T-cell (primary cell): ENCODE measurements around the gene SLC24A4. TPM values are rescaled to one million over a fixed set of nuclear protein-coding genes. Genes with fewer than 3 reads are reported as not detected.

Experiments used
- ATAC-seq, 4 experiments: fragments of 200-7000 bp in 3 of 4; fragments of 150-1000 bp in 1 of 4; cut with Tn5 transposase; replicated peaks in 1 of 4; 1 replicate in 3 of 4; 2 replicates in 1 of 4; pipeline ENCODE4 v1.10.0; 2021; ENCODE audit warnings: moderate library complexity in 3 of 4, mild to moderate bottlenecking in 2 of 4, moderate number of reproducible peaks in 1 of 4
- CTCF ChIA-PET, 2 donors: fragments of 300-600 bp; sonication (Branson Sonifier 250); formaldehyde crosslinking; loops; one replicate each; lab custom pipeline; 2022; ENCODE audit warnings: antibody characterized with exemption in 2 of 2; lab: Charles Lee
- POLR2A ChIA-PET, 2 donors: fragments of 300-600 bp; sonication (Branson Sonifier 250); formaldehyde crosslinking; loops; one replicate each; lab custom pipeline; 2022; ENCODE audit warnings: antibody characterized with exemption in 2 of 2; lab: Charles Lee
- DNase-seq, 35 experiments: peaks; one replicate each; pipeline versions ENCODE4 v3.0.0 to v3.0.0-alpha.2; 2013 to 2023
- H3K27ac ChIP-seq: one replicate; pipeline ENCODE4 v1.5.1; 2013; ENCODE audit warnings: low read length
- H3K27me3 ChIP-seq, 2 experiments: replicated peaks in 1 of 2; 1 replicate in 1 of 2; 2 replicates in 1 of 2; pipeline versions ENCODE4 v1.6.1 to v1.7.0; 2013; ENCODE audit warnings: low read length in 1 of 2, mixed read lengths in 1 of 2; ENCODE audit not compliant: control insufficient read depth in 2 of 2, insufficient read depth in 2 of 2; ENCODE audit errors: extremely low read depth in 1 of 2
- H3K36me3 ChIP-seq, 2 donors: 1 replicate in 1 of 2; 2 replicates in 1 of 2; pipeline versions ENCODE4 v1.6.1 to v1.7.0; 2013; ENCODE audit warnings: low read length in 1 of 2; ENCODE audit not compliant: control insufficient read depth in 2 of 2, insufficient read depth in 1 of 2; ENCODE audit errors: extremely low read depth in 1 of 2
- H3K4me1 ChIP-seq, 2 experiments: 1 replicate in 1 of 2; 2 replicates in 1 of 2; pipeline versions ENCODE4 v1.6.1 to v1.7.0; 2013; ENCODE audit warnings: low read length in 2 of 2, mixed read lengths in 1 of 2; ENCODE audit not compliant: insufficient read depth in 2 of 2, control insufficient read depth in 1 of 2; ENCODE audit errors: extremely low read depth in 1 of 2
- H3K4me3 ChIP-seq, 2 donors: 1 replicate in 1 of 2; 2 replicates in 1 of 2; pipeline versions ENCODE4 v1.5.1 to v1.7.0; 2013; ENCODE audit warnings: mild to moderate bottlenecking in 2 of 2, low read length in 1 of 2, moderate library complexity in 1 of 2; ENCODE audit not compliant: control insufficient read depth in 1 of 2; ENCODE audit errors: extremely low read depth in 1 of 2
- H3K9me3 ChIP-seq: 2 replicates; pipeline ENCODE4 v1.7.0; 2013
- H3K27ac Mint-ChIP-seq, 2 donors: one replicate each; pipeline ENCODE4 v1.8.0; 2020 to 2021; ENCODE audit warnings: mild to moderate bottlenecking in 2 of 2, mixed read lengths in 2 of 2
- H3K27me3 Mint-ChIP-seq, 2 donors: one replicate each; pipeline ENCODE4 v1.8.0; 2021 to 2022; ENCODE audit warnings: mixed read lengths in 2 of 2
- H3K36me3 Mint-ChIP-seq: one replicate; pipeline ENCODE4 v1.8.0; 2021; ENCODE audit warnings: mixed read lengths
- H3K4me1 Mint-ChIP-seq, 3 donors: one replicate each; pipeline ENCODE4 v1.8.0; 2020 to 2022; ENCODE audit warnings: mixed read lengths in 3 of 3, mild to moderate bottlenecking in 1 of 3
- H3K4me3 Mint-ChIP-seq, 3 donors: one replicate each; pipeline ENCODE4 v1.8.0; 2020 to 2022; ENCODE audit warnings: mild to moderate bottlenecking in 3 of 3, mixed read lengths in 3 of 3, moderate library complexity in 3 of 3
- H3K9me3 Mint-ChIP-seq, 3 donors: one replicate each; pipeline ENCODE4 v1.8.0; 2020 to 2022; ENCODE audit warnings: mixed read lengths in 3 of 3
- WGBS: methylation state at CpG from one replicate; pipeline ENCODE4 v1.1.5; 2013; ENCODE audit warnings: missing lambda C conversion rate; ENCODE audit not compliant: insufficient coverage; 5-methylcytosine and 5-hydroxymethylcytosine counted together
- total RNA-seq, 35 experiments: library from RNA in 6 of 35; stranded (reverse) in 6 of 35; fragments of 120-200 nt in 1 of 35; gene quantifications; one replicate each; pipeline versions ENCODE4 v1.2.1 to v1.2.4 and lab custom pipeline; 2013 to 2026

Gene SLC24A4
- total RNA-seq, 5 donors from 2014 or later (not counting 1 experiment from before 2014, with no cell fraction given): 0.14 to 0.15 TPM; not detected in 3

GRCh38 chr14:92407410-92407809, 84.4 kb downstream of the SLC24A4 start:
- Histone ChIP-seq H3K4me1 (no peaks in the 10 kb centered on the region), H3K4me3 (no peak overlapping the region), H3K27ac (no peak overlapping the region), H3K27me3 (peaks cover 0 to 12% of the 10 kb centered on the region in 2 experiments), H3K9me3 (no peaks in the 10 kb centered on the region), H3K36me3 (no peaks in the 10 kb centered on the region)
- H3K27ac Mint-ChIP-seq: no peak overlapping the region
- WGBS: no CpG with 5 or more reads among the region's 1 CpG
- H3K4me1 Mint-ChIP-seq: no peaks in the 10 kb centered on the region
- H3K9me3 Mint-ChIP-seq: peaks cover 0 to 10% (median 2%) of the 10 kb centered on the region in 3 donors
- no peaks in the 10 kb centered on the region for H3K36me3 Mint-ChIP-seq
- peaks cover 1% of the 10 kb centered on the region in 2 donors for H3K27me3 Mint-ChIP-seq
- ChIA-PET CTCF (no interaction called here), POLR2A (no interaction called here)
- H3K4me3 Mint-ChIP-seq: no peak overlapping the region
- ATAC-seq (no peak), DNase-seq (no peak)

- Histone ChIP-seq H3K27ac (no peak overlapping the region), H3K4me1 (no peaks in the 10 kb centered on the region), H3K27me3 (peaks cover 0 to 10% of the 10 kb centered on the region in 2 experiments), H3K36me3 (no peaks in the 10 kb centered on the region), H3K4me3 (no peak overlapping the region), H3K9me3 (no peaks in the 10 kb centered on the region)
- Mint-ChIP-seq H3K36me3 (no peaks in the 10 kb centered on the region), H3K27me3 (peaks cover 7 to 13% of the 10 kb centered on the region in 2 donors), H3K9me3 (peaks cover 0 to 9% (median 0%) of the 10 kb centered on the region in 3 donors), H3K27ac (no peak overlapping the region), H3K4me3 (no peak overlapping the region), H3K4me1 (no peaks in the 10 kb centered on the region)
- WGBS: 90% methylated on average over 3 of the region's 6 CpGs
- ChIA-PET POLR2A (no interaction called here), CTCF (no interaction called here)
- no peak for DNase-seq
- ATAC-seq: no peak
Observed at GRCh38 chr14:92409043-92409442, 86.1 kb downstream of the SLC24A4 start.

GRCh38 chr14:92411135-92411534, 88.2 kb downstream of the SLC24A4 start:
- no peaks in the 10 kb centered on the region for H3K36me3 ChIP-seq
- H3K27ac ChIP-seq: no peak overlapping the region
- no peaks in the 10 kb centered on the region for H3K9me3 ChIP-seq
- H3K27me3 ChIP-seq: peaks cover 0 to 10% of the 10 kb centered on the region in 2 experiments
- 50% methylated on average over 2 of the region's 4 CpGs for WGBS
- Mint-ChIP-seq H3K9me3 (peaks cover 0 to 9% (median 0%) of the 10 kb centered on the region in 3 donors), H3K4me3 (no peak overlapping the region), H3K27me3 (peaks cover 9 to 13% of the 10 kb centered on the region in 2 donors), H3K4me1 (no peaks in the 10 kb centered on the region), H3K36me3 (no peaks in the 10 kb centered on the region), H3K27ac (no peak overlapping the region)
- ATAC-seq (no peak), DNase-seq (no peak)
- ChIA-PET POLR2A (no interaction called here), CTCF (interaction anchor here (0.6 to 1.0 kb wide), 2 partner anchors 12 to 268 kb away, joined by 3 read pairs; no protein-coding TSS in a partner anchor)
- H3K4me3 ChIP-seq: no peak overlapping the region
- no peaks in the 10 kb centered on the region for H3K4me1 ChIP-seq

GRCh38 chr14:92411941-92412340, 89.0 kb downstream of the SLC24A4 start:
- CTCF ChIA-PET: interaction anchor here in 1 of 2 donors (0.6 kb wide), 1 partner anchor 267 kb away, joined by 3 read pairs; no protein-coding TSS in a partner anchor
- Mint-ChIP-seq H3K4me1 (no peaks in the 10 kb centered on the region), H3K36me3 (no peaks in the 10 kb centered on the region), H3K4me3 (no peak overlapping the region), H3K27ac (no peak overlapping the region), H3K27me3 (peaks cover 9 to 13% of the 10 kb centered on the region in 2 donors), H3K9me3 (peaks cover 0 to 6% (median 0%) of the 10 kb centered on the region in 3 donors)
- H3K36me3 ChIP-seq: no peaks in the 10 kb centered on the region
- ATAC-seq (no peak), DNase-seq (no peak)
- no peak overlapping the region for H3K27ac ChIP-seq
- peaks cover 0 to 10% of the 10 kb centered on the region in 2 experiments for H3K27me3 ChIP-seq
- H3K4me1 ChIP-seq: no peaks in the 10 kb centered on the region
- no peak overlapping the region for H3K4me3 ChIP-seq
- H3K9me3 ChIP-seq: no peaks in the 10 kb centered on the region
- POLR2A ChIA-PET: no interaction called here
- WGBS: 72% methylated on average over 6 of the region's 7 CpGs

GRCh38 chr14:92412912-92413311, 89.9 kb downstream of the SLC24A4 start:
- CTCF ChIA-PET: no interaction called here
- DNase-seq (no peak), ATAC-seq (no peak)
- Mint-ChIP-seq H3K9me3 (no peaks in the 10 kb centered on the region), H3K4me3 (no peak overlapping the region), H3K4me1 (no peaks in the 10 kb centered on the region), H3K36me3 (no peaks in the 10 kb centered on the region), H3K27ac (no peak overlapping the region), H3K27me3 (peaks cover 9 to 13% of the 10 kb centered on the region in 2 donors)
- Histone ChIP-seq H3K27ac (no peak overlapping the region), H3K4me1 (no peaks in the 10 kb centered on the region), H3K9me3 (no peaks in the 10 kb centered on the region), H3K36me3 (no peaks in the 10 kb centered on the region), H3K4me3 (no peak overlapping the region), H3K27me3 (peaks cover 0 to 10% of the 10 kb centered on the region in 2 experiments)
- WGBS: 86% methylated on average over 10 of the region's 10 CpGs
- POLR2A ChIA-PET: no interaction called here

- no peaks in the 10 kb centered on the region for H3K9me3 Mint-ChIP-seq
- no peaks in the 10 kb centered on the region for H3K4me1 ChIP-seq
- H3K4me3 ChIP-seq: no peak overlapping the region
- peaks cover 0 to 10% of the 10 kb centered on the region in 2 experiments for H3K27me3 ChIP-seq
- DNase-seq: no peak
- CTCF ChIA-PET: no interaction called here
- H3K9me3 ChIP-seq: no peaks in the 10 kb centered on the region
- H3K4me3 Mint-ChIP-seq: no peak overlapping the region
- POLR2A ChIA-PET: no interaction called here
- H3K36me3 ChIP-seq: no peaks in the 10 kb centered on the region
- H3K4me1 Mint-ChIP-seq: no peaks in the 10 kb centered on the region
- H3K27ac ChIP-seq: no peak overlapping the region
- WGBS: 59% methylated on average over 4 of the region's 7 CpGs
- no peak for ATAC-seq
- H3K36me3 Mint-ChIP-seq: no peaks in the 10 kb centered on the region
- H3K27me3 Mint-ChIP-seq: peaks cover 9 to 13% of the 10 kb centered on the region in 2 donors
- no peak overlapping the region for H3K27ac Mint-ChIP-seq
Observed at GRCh38 chr14:92413379-92413778, 90.4 kb downstream of the SLC24A4 start.
